Cardiac muscle cell (in vitro differentiated cells and primary cell): ENCODE measurements around the gene PRXL2B. TPM values are rescaled to one million over a fixed set of nuclear protein-coding genes. Genes with fewer than 3 reads are reported as not detected.

Source experiments
- DNase-seq, 2 donors: peaks; one replicate each; pipeline versions ENCODE4 v3.0.0 to v3.0.0-alpha.2; 2010 to 2017; ENCODE audit warnings: low read depth in 1 of 2, low spot score in 1 of 2
- H3K27ac ChIP-seq: fragments of 200-600 bp; sonication (generic); 2 replicates; pipeline ENCODE4 v1.5.1; 2016
- H3K27me3 ChIP-seq: fragments of 200-600 bp; sonication (generic); 2 replicates; pipeline ENCODE4 v1.6.0; 2016; ENCODE audit warnings: control low read depth
- H3K36me3 ChIP-seq: fragments of 200-600 bp; sonication (generic); 2 replicates; pipeline ENCODE4 v1.5.1; 2016; ENCODE audit warnings: control low read depth
- H3K4me1 ChIP-seq: fragments of 200-600 bp; sonication (generic); 2 replicates; pipeline ENCODE4 v1.8.1; 2017; ENCODE audit warnings: low read depth, mild to moderate bottlenecking, mixed run types
- H3K4me3 ChIP-seq: fragments of 200-600 bp; sonication (generic); 2 replicates; pipeline ENCODE4 v1.5.1; 2016; ENCODE audit warnings: mild to moderate bottlenecking
- H3K9me3 ChIP-seq: fragments of 200-600 bp; sonication (generic); 2 replicates; pipeline ENCODE4 v1.5.1; 2017; ENCODE audit warnings: low read depth, mild to moderate bottlenecking, control low read depth
- CTCF ChIP-seq: IDR thresholded peaks from 2 replicates; pipeline ENCODE4 v1.5.1; 2012; ENCODE audit warnings: low read depth, mild to moderate bottlenecking, low read length
- polyA plus RNA-seq: library from polyadenylated mRNA; unstranded; fragments of >200 nt; fragmentation: Nextera tagmentation; extraction: Ambion mirVana; gene quantifications from 2 replicates; pipeline ENCODE4 v1.2.1, GENCODE V29; 2016
- total RNA-seq: library from RNA; depleted of rRNA; stranded (reverse); fragments of >200 nt; gene quantifications from 2 replicates; pipeline ENCODE4 v1.2.3, GENCODE V29; 2016

Gene PRXL2B
- total and polyA plus RNA-seq, 2 experiments from 2014 or later: 53.0 to 59.5 TPM

- no peaks in the 10 kb centered on the region for H3K27me3 ChIP-seq
- H3K4me3 ChIP-seq: no peak overlapping the region
- H3K36me3 ChIP-seq: no peaks in the 10 kb centered on the region
- no peaks in the 10 kb centered on the region for H3K9me3 ChIP-seq
- no peak for DNase-seq
- H3K4me1 ChIP-seq: no peaks in the 10 kb centered on the region
- no peak overlapping the region for H3K27ac ChIP-seq
- no peak for TF ChIP-seq CTCF
Measured at GRCh38 chr1:2602866-2603520, 16.4 kb downstream of the PRXL2B start.

GRCh38 chr1:2603521-2604155, 17.1 kb downstream of the PRXL2B start:
- no peak for TF ChIP-seq CTCF
- no peak overlapping the region for H3K27ac ChIP-seq
- H3K27me3 ChIP-seq: no peaks in the 10 kb centered on the region
- no peaks in the 10 kb centered on the region for H3K4me1 ChIP-seq
- no peaks in the 10 kb centered on the region for H3K36me3 ChIP-seq
- no peak for DNase-seq
- no peaks in the 10 kb centered on the region for H3K9me3 ChIP-seq
- no peak overlapping the region for H3K4me3 ChIP-seq

- no peaks in the 10 kb centered on the region for H3K4me1 ChIP-seq
- no peak for DNase-seq
- no peak for TF ChIP-seq CTCF
- no peaks in the 10 kb centered on the region for H3K27me3 ChIP-seq
- H3K36me3 ChIP-seq: no peaks in the 10 kb centered on the region
- no peak overlapping the region for H3K4me3 ChIP-seq
- no peak overlapping the region for H3K27ac ChIP-seq
- H3K9me3 ChIP-seq: no peaks in the 10 kb centered on the region
Measured at GRCh38 chr1:2604156-2604843, 17.7 kb downstream of the PRXL2B start.

- H3K36me3 ChIP-seq: no peaks in the 10 kb centered on the region
- H3K27ac ChIP-seq: no peak overlapping the region
- no peak overlapping the region for H3K4me3 ChIP-seq
- TF ChIP-seq CTCF: no peak
- no peaks in the 10 kb centered on the region for H3K4me1 ChIP-seq
- DNase-seq: no peak
- H3K27me3 ChIP-seq: no peaks in the 10 kb centered on the region
- H3K9me3 ChIP-seq: no peaks in the 10 kb centered on the region
Measured at GRCh38 chr1:2604844-2605508, 18.4 kb downstream of the PRXL2B start.

GRCh38 chr1:2605509-2606395, 19.2 kb downstream of the PRXL2B start:
- TF ChIP-seq CTCF: no peak
- DNase-seq: no peak
- Histone ChIP-seq H3K27me3 (no peaks in the 10 kb centered on the region), H3K27ac (no peak overlapping the region), H3K4me3 (no peak overlapping the region), H3K9me3 (no peaks in the 10 kb centered on the region), H3K36me3 (no peaks in the 10 kb centered on the region), H3K4me1 (no peaks in the 10 kb centered on the region)
